Dermis blood vessel endothelial cell (primary cell): ENCODE measurements around the gene CYP4Z1. TPM values are rescaled to one million over a fixed set of nuclear protein-coding genes. Genes with fewer than 3 reads are reported as not detected.
"Not testable (repeated sequence)": the region's sequence is repeated elsewhere in the genome, so short reads cannot be mapped to it uniquely, and the experiment has no call there.

ENCODE experiments used
- DNase-seq: peaks from one replicate; pipeline ENCODE4 v3.0.0; 2010
- total RNA-seq: library from RNA; depleted of rRNA; stranded (reverse); fragments of >200 nt; gene quantifications from 2 replicates; pipeline ENCODE4 v1.2.3, GENCODE V29; 2014

Gene CYP4Z1
- total RNA-seq, 1 donor from 2014 or later, result 0.17 TPM

DNA sequence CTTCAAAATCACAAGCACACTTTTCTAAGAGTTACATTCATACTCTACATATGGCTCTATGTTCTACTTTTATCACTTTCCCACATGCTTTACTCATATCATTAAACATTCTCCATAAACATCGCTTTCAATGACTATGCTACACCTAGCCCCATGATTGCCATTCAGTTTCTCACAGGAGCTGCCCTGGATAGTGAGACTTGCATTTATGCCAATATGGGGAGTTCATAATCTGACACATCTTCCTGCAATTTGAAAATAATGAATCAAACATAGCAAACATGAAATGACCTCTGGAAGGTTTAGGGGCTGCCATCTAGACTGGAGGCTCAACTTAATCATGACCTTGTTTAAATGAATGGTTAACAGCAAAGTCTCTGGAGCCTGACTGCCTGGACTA, 61.2 kb downstream of the CYP4Z1 start:
- DNase-seq, result no peak

DNA sequence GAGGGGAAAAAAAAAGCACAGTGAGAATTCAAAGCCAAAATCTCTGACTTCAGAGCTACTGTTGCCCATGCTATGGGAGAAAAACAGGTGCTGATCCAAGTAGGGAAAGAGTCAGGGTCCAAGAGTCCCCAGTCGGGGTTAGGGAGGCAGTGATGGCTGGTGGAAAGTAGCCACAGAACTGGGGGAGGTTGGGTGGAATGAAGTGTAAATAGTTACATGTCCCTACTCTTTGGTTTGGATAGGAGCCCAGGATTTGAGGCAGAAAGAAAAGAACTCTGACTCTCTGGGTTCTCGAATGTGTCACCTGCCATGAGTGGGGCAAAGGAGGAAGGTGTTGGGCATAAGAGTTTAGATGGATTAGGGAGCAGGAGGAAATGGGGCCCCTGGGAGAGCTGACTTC, 61.8 kb downstream of the CYP4Z1 start:
- DNase-seq, result not testable (repeated sequence)

DNA sequence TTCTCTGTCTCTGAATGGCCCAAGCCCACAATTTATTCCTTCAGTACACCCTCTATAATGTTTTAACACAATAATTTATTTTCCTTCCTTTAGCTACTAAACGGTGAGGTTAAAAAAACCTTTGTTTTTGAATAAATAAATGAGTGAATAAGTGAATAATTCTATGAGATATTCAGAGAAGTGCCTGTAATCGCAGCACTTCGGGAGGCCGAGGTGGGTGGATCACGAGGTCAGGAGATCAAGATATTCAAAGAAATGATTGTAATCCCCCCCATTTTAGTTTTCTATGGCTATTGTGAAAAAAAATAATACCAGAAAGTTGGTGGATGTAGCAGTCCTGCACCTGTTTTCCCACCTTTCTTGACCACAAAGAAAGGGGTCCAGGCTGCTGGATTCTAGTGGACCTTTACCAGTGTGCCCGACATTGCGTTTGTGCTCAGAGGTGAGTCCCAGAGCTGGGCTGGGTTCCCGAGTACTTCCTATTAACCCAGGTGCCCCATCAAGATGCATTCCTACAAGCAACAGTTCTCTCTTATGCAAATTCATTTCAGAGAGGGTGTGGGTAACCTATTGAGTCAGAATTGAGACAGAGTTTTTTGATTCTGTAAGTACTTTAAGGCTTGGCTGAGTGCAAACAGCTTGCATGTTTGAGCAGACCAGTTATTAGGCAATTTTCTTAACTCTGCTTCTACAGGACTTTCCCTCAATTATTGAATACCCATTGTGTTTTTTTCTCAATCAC, 62.6 kb downstream of the CYP4Z1 start:
- DNase-seq, result not testable (repeated sequence)

DNA sequence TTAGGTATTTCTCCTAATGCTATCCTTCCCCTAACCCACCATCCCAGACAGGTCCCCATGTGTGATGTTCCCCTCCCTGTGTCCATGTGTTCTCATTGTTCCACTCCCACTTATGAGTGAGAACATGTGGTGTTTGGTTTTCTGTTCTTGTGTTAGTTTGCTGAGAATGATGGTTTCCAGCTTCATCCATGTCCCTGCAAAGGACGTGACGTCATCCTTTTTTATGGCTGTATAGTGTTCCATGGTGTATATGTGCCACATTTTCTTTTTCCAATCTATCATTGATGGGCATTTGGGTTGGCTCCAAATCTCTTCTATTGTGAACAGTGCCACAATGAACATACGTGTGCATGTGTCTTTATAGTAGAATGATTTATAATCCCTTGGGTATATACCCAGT, 65.6 kb downstream of the CYP4Z1 start:
- not testable (repeated sequence) for DNase-seq

DNA sequence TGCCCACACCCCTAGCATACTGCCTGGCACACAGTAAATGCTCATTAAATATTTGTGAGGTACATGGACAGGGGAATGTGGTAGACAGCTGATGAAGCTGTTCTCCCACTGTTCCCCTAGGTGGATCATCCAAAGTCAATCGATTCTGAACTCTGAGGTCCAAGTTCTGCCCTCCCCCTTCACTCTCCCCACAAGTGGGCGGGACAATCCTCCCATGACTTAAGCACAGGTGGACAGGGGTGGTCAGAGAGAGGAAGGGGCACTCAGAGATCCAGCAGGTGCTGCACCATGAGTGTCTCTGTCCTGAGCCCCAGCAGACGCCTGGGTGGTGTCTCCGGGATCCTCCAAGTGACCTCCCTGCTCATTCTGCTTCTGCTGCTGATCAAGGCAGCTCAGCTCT, 70.2 kb downstream of the CYP4Z1 start, which contains the start of gene CYP4A22:
Gene CYP4A22, plus strand, starts transcription at position 244 of the 400 bp plus-strand sequence. Its CDS starts 45 bp downstream, at position 289.
- no peak for DNase-seq

DNA sequence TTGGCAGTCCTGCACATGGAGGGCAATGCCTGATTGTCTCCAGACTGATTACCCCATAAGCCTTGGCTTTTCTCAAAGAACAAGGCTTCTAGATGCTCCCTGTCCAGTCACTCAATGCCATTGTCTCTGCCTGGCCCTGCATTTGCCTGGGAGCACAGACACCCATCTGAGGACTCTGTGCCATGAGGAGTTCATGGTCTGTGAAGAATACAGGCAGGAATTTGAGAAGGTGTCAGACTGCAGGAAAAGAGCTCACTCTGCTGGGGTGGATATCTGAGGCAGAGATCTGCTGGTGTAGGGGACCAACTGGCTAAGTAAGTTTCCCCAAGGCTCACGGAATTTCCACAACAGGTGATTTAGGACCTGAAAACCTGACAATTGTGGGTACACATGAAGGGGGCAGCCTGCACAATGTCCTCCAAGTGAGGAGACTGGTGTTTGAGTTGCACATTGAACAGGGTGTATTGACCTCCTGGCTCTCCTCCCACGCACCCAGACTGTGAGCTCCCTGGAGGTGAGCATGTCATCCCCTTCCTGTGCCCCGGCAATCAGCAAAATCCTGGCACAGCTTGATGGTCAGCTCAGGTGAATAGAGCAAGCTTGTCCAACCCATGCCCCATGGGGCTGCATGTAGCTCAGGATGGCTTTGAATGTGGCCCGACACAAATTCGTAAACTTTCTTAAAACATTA, 71.0 kb downstream of the CYP4Z1 start:
- DNase-seq, result no peak

DNA sequence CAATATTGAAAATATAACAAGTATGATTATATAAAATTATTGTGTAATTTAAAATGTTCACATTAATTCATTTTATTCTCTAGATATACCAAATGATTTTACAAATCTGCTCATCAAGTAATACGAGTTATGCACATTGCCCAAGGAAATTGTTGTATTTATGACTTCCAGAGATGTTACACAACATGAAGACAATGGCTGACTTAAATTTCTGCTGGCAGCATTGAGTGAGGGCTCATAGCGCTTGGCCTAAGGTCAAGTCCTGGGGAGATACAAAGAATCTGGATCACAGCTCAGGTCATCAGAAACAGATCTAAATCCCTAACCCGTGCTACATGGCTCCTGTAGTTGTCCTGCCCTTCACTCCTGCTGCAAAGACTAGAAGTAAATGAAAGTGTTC, 73.3 kb downstream of the CYP4Z1 start:
- not testable (repeated sequence) for DNase-seq

DNA sequence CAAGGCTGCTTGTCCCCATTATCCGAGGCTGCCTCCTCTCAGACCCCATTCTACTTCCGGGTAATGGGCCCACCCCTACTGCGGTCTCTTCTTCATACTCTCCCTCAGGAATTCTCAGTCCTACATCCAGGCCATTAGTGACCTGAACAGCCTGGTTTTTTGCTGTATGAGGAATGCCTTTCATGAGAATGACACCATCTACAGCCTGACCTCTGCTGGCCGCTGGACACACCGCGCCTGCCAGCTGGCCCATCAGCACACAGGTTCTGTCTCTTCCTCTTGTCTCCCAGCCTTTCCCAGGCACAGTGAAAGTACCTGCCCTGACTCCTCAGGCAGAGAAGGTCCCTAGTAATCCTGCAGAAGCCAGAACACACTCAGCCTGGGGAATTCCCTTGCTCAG, 76.6 kb downstream of the CYP4Z1 start:
- peak; percentile 26 for DNase-seq

DNA sequence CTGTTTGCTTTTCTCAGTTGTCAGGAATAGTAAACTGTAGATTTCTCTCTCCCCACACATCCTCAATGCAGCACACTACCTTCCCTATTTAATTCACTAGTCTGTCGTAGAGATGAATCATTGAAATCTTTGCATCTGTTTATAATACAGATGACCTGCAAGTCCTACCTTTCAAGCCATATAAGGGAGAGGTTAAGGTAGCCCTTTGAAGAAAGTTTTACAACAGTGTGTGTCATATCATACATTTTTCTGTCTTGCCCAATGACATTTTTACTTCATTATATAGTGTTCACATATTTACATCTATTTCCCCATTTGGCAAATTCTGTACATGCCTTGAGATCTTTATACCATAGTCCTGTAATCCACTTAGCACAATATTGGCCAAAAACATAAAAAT, 79.5 kb downstream of the CYP4Z1 start:
- not testable (repeated sequence) for DNase-seq

DNA sequence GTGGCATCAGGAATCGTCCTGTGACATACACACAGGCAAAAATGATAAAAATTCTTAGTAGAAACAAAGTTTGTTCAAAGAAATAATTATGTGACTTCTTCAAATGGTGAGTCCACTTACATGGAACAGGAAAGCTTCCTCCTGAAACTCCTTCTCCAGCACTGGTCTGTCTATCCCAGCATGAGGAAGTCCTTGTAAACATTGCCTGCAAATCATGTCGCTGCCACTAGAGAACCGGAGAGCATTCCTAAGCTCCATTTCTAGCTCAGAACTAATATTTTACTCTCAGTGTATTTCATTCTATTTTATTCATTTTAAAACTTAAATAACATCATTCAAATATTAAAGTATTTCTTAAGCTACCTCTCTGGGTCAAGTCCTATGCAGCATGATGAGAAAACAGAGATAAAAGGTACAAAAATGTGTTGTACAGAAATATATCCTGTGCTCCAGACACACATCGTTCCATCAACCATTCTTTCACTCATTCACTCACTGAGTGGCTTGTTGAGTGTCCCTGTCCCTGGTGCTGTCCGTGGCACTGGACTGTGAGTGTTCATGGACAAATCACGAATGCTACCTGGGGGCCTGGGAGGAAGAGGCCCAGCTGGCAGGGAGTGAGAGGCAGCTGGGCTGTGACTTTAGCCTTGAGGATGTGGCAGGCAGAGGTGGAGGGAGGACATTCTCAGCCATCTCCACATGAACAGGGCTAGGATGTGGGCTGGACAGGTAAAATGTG, 80.2 kb downstream of the CYP4Z1 start:
- DNase-seq, result no peak

DNA sequence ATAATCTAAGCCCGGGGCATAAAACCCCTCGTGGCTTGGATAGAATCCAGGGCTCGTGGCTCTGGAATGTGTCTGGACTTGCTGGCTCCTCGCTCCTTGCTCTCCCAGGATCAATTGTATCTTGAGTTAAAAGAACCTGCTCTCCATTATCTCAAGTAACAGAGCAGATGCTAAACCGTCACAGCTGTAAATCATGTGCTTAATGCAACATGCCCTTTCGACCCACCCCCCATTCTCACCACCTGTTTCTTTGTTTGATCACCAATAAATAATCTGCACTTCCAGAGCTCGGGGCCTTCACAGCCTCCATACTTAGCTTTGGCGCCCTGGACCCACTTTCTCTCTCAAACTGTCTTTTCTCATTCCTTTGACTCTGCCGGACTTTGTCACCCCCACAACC, 82.1 kb downstream of the CYP4Z1 start:
- not testable (repeated sequence) for DNase-seq

DNA sequence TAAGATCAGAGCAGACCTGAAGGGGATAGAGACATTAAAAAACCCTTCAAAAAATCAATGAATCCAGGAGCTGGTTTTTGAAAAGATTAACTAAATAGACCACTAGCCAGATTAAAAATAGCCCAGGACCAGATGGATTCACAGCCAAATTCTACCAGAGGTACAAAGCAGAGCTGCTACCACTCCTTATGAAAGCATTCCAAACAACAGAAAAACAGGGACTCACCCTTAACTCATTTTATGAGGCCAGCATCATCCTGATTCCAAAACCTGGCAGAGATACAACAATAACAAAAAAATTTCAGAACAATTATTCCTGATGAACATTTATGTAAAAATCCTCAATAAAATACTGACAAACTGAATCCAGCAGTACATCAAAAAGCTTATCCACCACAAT, 89.4 kb downstream of the CYP4Z1 start:
- DNase-seq, result not testable (repeated sequence)

DNA sequence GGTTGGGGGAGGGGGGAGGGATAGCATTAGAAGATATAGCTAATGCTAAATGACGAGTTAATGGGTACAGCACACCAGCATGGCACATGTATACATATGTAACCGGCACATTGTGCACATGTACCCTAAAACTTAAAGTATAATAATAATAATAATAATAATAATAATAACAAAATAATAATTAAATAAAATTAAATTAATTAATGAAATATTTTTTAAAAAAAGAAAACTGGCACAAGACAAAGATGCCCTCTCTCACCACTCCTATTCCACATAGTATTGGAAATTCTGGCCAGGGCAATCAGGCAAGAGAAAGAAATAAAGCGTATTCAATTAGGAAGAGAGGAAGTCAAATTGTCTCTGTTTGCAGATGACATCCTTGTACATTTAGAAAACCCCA, 90.9 kb downstream of the CYP4Z1 start:
- DNase-seq, result not testable (repeated sequence)

DNA sequence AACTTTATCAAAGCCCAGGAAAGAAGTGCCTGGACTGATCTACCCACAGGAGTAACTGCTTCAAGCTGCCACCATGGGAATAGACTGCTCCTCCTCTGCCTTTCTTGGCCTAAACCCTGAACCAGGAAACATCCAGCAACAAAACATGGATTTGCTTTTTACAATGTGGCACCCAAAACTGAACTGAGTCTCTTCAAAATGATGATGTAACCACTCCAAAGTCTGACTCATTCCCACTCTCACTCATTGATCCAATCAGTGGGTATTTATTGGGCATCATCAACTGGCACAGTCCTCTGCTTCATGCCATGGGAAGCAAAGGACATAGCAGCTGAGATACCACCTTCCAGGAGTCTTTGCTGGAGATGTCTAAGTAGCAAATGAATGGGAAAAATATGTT, 93.7 kb downstream of the CYP4Z1 start:
- DNase-seq, result no peak

DNA sequence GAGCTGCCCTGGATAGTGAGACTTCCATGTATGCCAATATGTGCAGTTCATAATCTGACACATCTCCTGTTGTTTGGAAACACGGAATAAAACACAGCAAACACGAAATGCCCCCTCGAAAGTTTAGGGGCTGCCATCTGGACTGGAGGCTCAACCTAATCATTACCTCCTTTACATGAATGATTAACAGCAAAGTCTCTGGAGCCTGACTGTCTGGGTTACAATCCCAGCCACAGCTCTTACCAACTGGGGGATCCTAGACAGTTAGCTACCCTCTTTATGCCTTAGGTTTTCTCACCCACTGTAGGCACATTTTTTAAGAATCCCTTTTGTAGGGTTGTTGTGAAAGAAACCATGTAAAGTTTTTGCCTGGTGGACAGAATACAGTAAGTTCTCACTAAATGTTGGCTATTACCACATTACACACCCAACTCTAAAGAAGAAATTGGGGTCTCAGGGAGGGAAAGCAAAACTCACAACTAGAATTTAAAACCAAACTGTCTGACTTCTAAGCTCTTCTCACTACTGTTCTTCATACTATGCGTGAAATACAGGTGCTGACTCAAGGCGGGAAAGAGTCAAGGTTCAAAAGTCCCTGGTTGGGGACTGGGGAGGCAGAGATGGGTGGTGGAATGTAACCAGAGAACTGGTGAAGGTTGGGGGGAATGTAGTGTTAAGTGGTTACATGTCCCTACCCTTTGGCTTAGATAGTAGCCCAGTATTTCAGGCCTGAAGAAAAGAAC, 94.4 kb downstream of the CYP4Z1 start:
- DNase-seq, result no peak

DNA sequence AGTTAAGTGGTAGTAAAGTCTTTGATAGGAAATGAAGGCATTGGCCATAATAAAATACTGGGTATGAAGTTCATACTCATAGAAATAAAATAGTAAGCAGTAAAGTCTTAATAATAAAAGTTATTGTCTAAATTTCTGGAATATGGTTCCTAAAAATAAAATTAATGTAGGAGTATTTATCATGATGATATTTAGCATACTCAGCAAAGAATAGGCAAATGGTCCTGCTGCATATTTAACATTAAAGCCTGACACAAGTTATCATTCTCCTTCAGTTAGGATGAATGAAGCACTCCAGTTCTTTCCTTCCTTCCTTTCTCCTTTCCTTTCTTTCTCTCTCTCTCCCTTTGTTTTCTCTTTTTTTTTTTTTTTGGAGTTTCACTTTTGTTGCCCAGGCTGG, 97.5 kb downstream of the CYP4Z1 start:
- no peak for DNase-seq

Other genes starting within 250 kb of the CYP4Z1 start
- gene CYP4A11, start 125.8 kb upstream of the CYP4Z1 start, total RNA-seq, result not detected in 2 replicates
- 2.3 and 6.3 TPM in 2 replicates for gene CYP4X1, start 43.6 kb upstream of the CYP4Z1 start, total RNA-seq
- not detected in 2 replicates for gene CYP4A22, start 70.2 kb downstream of the CYP4Z1 start, total RNA-seq
- gene PDZK1IP1, start 122.8 kb downstream of the CYP4Z1 start, total RNA-seq, result 0.42 and 1.0 TPM in 2 replicates
- 61.1 and 84.5 TPM in 2 replicates for gene TAL1, start 165.0 kb downstream of the CYP4Z1 start, total RNA-seq
- gene STIL, start 246.9 kb downstream of the CYP4Z1 start, total RNA-seq, result 6.1 and 18.1 TPM in 2 replicates